Fibroblast of lung (primary cell): ENCODE results near the gene TCEA3. TPM values are rescaled to one million over a fixed set of nuclear protein-coding genes. Genes with fewer than 3 reads are reported as not detected.

Experiments
- DNase-seq, 2 donors: peaks; one replicate each; pipeline versions ENCODE4 v3.0.0 to v3.0.0-alpha.2; 2010; ENCODE audit warnings: low read depth in 2 of 2
- H2AFZ ChIP-seq: 2 replicates; pipeline ENCODE4 v1.5.1; 2012; ENCODE audit warnings: low read length, control low read depth, inconsistent platforms
- H3K27ac ChIP-seq: 2 replicates; pipeline ENCODE4 v1.5.1; 2011; ENCODE audit warnings: low read length, control low read depth; ENCODE audit not compliant: insufficient read depth
- H3K27me3 ChIP-seq: 2 replicates; pipeline ENCODE4 v1.5.1; 2011; ENCODE audit warnings: mild to moderate bottlenecking, low read length; ENCODE audit not compliant: control insufficient read depth, insufficient read depth
- H3K36me3 ChIP-seq: 2 replicates; pipeline ENCODE4 v1.5.1; 2011; ENCODE audit warnings: low read length; ENCODE audit not compliant: control insufficient read depth, insufficient read depth
- H3K4me1 ChIP-seq: 2 replicates; pipeline ENCODE4 v1.5.1; 2011; ENCODE audit warnings: low read length; ENCODE audit not compliant: control insufficient read depth, insufficient read depth; ENCODE audit errors: extremely low read depth
- H3K4me2 ChIP-seq: 2 replicates; pipeline ENCODE4 v1.5.1; 2011; ENCODE audit warnings: low read length, control low read depth; ENCODE audit not compliant: insufficient read depth; ENCODE audit errors: extremely low read depth
- H3K4me3 ChIP-seq, 4 experiments: fragments of 200-600 bp in 1 of 4; sonication (generic) in 1 of 4; replicated peaks in 1 of 4; 2 replicates each; pipeline ENCODE4 v1.5.1; 2011 to 2016; ENCODE audit warnings: low read length in 4 of 4, low read depth in 3 of 4, mild to moderate bottlenecking in 3 of 4, control low read depth in 2 of 4, inconsistent platforms in 1 of 4, mixed read lengths in 1 of 4; ENCODE audit not compliant: insufficient read depth in 1 of 4; ENCODE audit errors: control extremely low read depth in 1 of 4
- H3K79me2 ChIP-seq: 2 replicates; pipeline ENCODE4 v1.5.1; 2012; ENCODE audit warnings: mild to moderate bottlenecking, low read length, inconsistent platforms; ENCODE audit not compliant: control insufficient read depth, insufficient read depth
- H3K9ac ChIP-seq: 2 replicates; pipeline ENCODE4 v1.5.1; 2011; ENCODE audit warnings: mild to moderate bottlenecking, low read length, control low read depth; ENCODE audit not compliant: insufficient read depth
- H3K9me3 ChIP-seq: 2 replicates; pipeline ENCODE4 v1.5.1; 2012; ENCODE audit warnings: low read depth, low read length; ENCODE audit not compliant: control insufficient read depth, insufficient read depth
- H4K20me1 ChIP-seq: 2 replicates; pipeline ENCODE4 v1.5.1; 2011; ENCODE audit warnings: low read length; ENCODE audit not compliant: control insufficient read depth, insufficient read depth; ENCODE audit errors: extremely low read depth
- EZH2 ChIP-seq: IDR thresholded peaks from 2 replicates; pipeline ENCODE4 v1.5.1; 2012; ENCODE audit warnings: low read length, control low read depth, mild to moderate bottlenecking; ENCODE audit errors: missing control alignments
- polyA plus RNA-seq, 2 donors: library from polyadenylated mRNA; depleted of rRNA in 1 of 2; stranded (reverse) in 1 of 2; unstranded in 1 of 2; fragments of >200 nt; gene quantifications; 2 replicates each; pipeline ENCODE4 v1.2.1, GENCODE V29; 2011 to 2012; ENCODE audit warnings: missing spikeins in 1 of 2
- total RNA-seq: library from RNA; depleted of rRNA; stranded (reverse); fragments of >200 nt; gene quantifications from 2 replicates; pipeline ENCODE4 v1.2.1, GENCODE V29; 2014
- TF ChIP-seq, protein P1 (sequence below), 2 donors: IDR thresholded peaks in 1 of 2; conservative IDR thresholded peaks in 1 of 2; 1 replicate in 1 of 2; 2 replicates in 1 of 2; pipeline ENCODE4 v1.5.1; 2011 to 2012; ENCODE audit warnings: low read length in 2 of 2, control low read depth in 1 of 2, inconsistent platforms in 1 of 2, low read depth in 1 of 2, mild to moderate bottlenecking in 1 of 2

TCEA3 gene
- total and polyA plus RNA-seq, 2 donors (not counting 1 experiment from before 2014, with no cell fraction given), result 12.3 to 44.6 TPM

- no peaks in the 10 kb centered on the region for H3K27me3 ChIP-seq
- TF ChIP-seq, protein P1, sequence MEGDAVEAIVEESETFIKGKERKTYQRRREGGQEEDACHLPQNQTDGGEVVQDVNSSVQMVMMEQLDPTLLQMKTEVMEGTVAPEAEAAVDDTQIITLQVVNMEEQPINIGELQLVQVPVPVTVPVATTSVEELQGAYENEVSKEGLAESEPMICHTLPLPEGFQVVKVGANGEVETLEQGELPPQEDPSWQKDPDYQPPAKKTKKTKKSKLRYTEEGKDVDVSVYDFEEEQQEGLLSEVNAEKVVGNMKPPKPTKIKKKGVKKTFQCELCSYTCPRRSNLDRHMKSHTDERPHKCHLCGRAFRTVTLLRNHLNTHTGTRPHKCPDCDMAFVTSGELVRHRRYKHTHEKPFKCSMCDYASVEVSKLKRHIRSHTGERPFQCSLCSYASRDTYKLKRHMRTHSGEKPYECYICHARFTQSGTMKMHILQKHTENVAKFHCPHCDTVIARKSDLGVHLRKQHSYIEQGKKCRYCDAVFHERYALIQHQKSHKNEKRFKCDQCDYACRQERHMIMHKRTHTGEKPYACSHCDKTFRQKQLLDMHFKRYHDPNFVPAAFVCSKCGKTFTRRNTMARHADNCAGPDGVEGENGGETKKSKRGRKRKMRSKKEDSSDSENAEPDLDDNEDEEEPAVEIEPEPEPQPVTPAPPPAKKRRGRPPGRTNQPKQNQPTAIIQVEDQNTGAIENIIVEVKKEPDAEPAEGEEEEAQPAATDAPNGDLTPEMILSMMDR (conservative IDR thresholded peaks at IDR 0.05 in 1 of 2, IDR thresholded peaks at IDR 0.05 in 1 of 2; ENCODE audit: low read depth in 1 of 2, low read length in 2 of 2), result no peak
- TF ChIP-seq EZH2, result no peak
- peak overlapping the region; percentile 55 for H3K27ac ChIP-seq
- no peak overlapping the region for H3K4me3 ChIP-seq
- H3K4me1 ChIP-seq, result peaks cover 13% of the 10 kb centered on the region
- H3K4me2 ChIP-seq, result peak overlapping the region; percentile 42
- no peaks in the 10 kb centered on the region for H4K20me1 ChIP-seq
- no peaks in the 10 kb centered on the region for H3K36me3 ChIP-seq
- DNase-seq, result peak; percentile 46 to 86
- H2AFZ ChIP-seq, result no peak overlapping the region
- H3K79me2 ChIP-seq, result no peaks in the 10 kb centered on the region
- no peaks in the 10 kb centered on the region for H3K9me3 ChIP-seq
- H3K9ac ChIP-seq, result no peak overlapping the region
Observed at GRCh38 chr1:23403038-23403336, 21.6 kb downstream of the TCEA3 start.

DNA sequence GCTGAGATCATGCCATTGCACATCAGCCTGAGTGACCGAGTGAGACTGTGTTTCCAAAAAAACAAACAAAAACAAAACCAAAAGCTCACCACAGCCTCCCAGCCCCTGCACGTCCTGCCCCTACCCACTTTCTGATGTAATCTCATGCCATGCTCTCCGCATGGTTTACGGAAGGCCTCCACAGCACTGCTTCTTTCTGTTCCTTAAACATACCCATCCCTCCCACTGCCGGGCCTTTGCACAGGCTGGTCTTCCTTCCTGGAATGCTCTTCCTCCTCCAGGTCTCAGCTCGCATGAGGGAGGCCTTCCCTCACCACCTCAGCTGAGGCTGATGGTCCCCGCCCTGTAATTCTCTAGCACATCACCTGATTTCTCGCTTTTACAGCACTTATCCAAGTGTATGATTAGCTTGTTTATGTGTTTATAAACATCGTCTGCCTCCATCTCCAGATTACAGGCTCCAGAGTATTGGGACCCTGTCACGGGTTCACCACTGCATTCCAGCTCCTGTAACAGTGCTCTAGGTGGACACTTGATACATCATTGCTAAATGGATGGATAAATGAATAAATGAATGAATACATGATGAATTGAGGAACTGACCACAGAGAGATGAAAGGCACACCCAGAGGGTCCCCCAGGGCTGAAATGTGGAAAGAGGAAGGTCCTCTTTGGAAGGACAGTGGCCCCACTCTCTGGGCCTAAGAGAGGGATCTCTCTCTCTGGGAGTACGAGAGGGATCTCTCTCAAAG lies 22.1 kb downstream of the TCEA3 start:
- Histone ChIP-seq H4K20me1 (no peaks in the 10 kb centered on the region), H3K9ac (no peak overlapping the region), H3K27me3 (no peaks in the 10 kb centered on the region), H3K36me3 (no peaks in the 10 kb centered on the region), H3K4me1 (peaks cover 13% of the 10 kb centered on the region), H3K9me3 (no peaks in the 10 kb centered on the region), H3K27ac (peak overlapping the region; percentile 55), H3K4me2 (no peak overlapping the region), H3K79me2 (no peaks in the 10 kb centered on the region), H2AFZ (no peak overlapping the region), H3K4me3 (no peak overlapping the region)
- peak in 1 of 2 donors; percentile 42 for DNase-seq
- TF ChIP-seq, protein P1 (conservative IDR thresholded peaks at IDR 0.05 in 1 of 2, IDR thresholded peaks at IDR 0.05 in 1 of 2; ENCODE audit: low read depth in 1 of 2, low read length in 2 of 2), result no peak
- no peak for TF ChIP-seq EZH2

DNA sequence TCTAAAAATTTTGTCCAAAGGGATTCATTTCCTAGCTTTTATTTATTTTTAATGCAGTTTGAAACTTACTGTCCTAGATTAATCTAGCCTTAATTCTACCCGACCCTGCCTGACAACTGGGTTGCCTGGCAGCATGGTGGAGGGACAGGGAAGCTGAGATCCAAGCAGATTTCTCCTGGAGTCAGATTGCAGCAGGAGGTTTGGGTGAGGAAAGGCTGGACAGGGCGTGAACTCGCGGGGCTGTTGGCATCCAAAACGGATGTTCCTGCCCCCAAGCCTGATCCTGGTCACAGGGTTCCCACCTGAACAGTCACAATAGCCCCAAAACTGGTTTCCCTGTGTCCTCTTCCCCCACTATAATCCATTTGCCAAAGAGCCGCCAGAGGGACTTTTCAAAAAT lies 23.2 kb downstream of the TCEA3 start:
- Histone ChIP-seq H3K4me1 (peaks cover 13% of the 10 kb centered on the region), H3K9ac (no peak overlapping the region), H3K79me2 (no peaks in the 10 kb centered on the region), H3K4me2 (no peak overlapping the region), H2AFZ (no peak overlapping the region), H3K27ac (no peak overlapping the region), H3K27me3 (no peaks in the 10 kb centered on the region), H3K4me3 (no peak overlapping the region), H3K36me3 (no peaks in the 10 kb centered on the region), H3K9me3 (no peaks in the 10 kb centered on the region), H4K20me1 (no peaks in the 10 kb centered on the region)
- TF ChIP-seq, protein P1 (conservative IDR thresholded peaks at IDR 0.05 in 1 of 2, IDR thresholded peaks at IDR 0.05 in 1 of 2; ENCODE audit: low read depth in 1 of 2, low read length in 2 of 2), result no peak
- TF ChIP-seq EZH2, result no peak
- no peak for DNase-seq
